GM19463 (cell line): Measurements from ENCODE around the gene CCAR1.
"Not testable (repeated sequence)": the region's sequence is repeated elsewhere in the genome, so short reads cannot be mapped to it uniquely, and the experiment has no call there.

ENCODE experiments used
- ATAC-seq: cut with Tn5 transposase; IDR thresholded peaks from one replicate; pipeline ENCODE4 v1.9.1; 2021; ENCODE audit warnings: mild to moderate bottlenecking, moderate library complexity; ENCODE audit not compliant: unreplicated experiment

The CCAR1 gene

DNA sequence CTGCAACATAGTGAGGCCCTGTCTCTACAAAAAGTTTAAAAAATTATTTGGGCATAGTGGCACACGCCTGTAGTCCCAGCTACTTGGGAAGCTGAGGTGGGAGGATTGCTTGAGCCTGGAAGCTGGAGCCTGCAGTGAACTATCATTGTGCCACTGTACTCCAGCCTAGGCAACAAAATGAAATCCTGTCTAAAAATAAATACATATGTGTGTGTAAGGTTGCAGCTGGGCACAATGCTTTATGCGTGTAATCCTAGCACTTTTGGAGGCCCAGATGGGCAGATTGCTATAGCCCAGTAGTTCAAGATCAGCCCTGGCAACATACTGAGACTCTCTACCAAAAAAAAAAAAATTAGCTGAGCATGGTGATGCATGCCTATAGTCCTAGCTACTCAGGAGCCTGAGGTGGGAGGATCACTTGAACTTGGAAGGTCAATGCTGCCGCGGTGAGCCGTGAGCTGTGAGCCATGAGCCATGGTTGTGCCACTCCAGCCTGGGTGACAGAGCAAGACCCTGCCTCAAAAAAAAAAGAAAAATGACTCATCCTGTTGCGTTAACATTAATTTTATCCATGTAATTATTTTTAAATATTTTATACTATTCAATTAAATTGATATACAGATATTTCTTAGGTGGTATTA, 38.3 kb downstream of the CCAR1 start:
- ATAC-seq: no peak

DNA sequence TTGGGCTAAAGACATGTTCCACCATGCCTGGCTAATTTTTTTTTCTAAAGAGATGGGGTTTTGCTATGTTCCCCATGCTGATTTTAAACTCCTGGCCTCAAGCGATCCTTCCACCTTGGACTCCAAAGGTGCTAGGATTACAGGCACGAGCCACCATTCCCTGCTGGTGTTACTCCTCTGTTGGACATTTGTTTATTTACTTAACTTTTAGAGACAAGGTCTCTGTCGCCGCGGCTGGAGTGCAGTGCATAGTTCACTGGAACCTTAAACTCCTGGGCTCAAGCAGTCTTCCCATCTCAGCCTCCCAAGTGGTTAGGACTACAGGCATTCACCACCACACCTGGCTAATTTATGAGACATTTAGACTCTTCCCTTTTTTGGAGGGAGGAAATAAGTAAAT, 38.9 kb downstream of the CCAR1 start:
- no peak for ATAC-seq

DNA sequence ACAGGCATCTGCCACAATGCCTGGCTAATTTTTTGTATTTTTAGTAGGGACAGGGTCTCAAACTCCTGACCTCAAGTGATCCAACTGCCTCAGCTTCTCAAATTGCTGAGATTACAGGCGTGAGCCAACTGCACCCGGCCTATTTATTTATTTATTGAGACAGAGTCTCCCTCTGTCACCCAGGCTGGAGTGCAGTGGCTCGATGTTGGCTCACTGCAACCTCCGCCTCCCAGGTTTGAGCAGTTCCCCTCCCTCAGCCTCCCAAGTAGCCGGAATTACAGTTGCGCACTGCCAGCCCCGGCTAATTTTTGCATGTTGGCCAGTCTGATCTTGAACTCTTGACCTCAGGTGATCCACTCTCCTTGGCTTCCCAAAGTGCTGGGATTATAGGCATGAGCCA, 46.4 kb downstream of the CCAR1 start:
- ATAC-seq: not testable (repeated sequence)

GRCh38 chr10:68781613-68782574, 60.9 kb downstream of the CCAR1 start:
- no peak for ATAC-seq

DNA sequence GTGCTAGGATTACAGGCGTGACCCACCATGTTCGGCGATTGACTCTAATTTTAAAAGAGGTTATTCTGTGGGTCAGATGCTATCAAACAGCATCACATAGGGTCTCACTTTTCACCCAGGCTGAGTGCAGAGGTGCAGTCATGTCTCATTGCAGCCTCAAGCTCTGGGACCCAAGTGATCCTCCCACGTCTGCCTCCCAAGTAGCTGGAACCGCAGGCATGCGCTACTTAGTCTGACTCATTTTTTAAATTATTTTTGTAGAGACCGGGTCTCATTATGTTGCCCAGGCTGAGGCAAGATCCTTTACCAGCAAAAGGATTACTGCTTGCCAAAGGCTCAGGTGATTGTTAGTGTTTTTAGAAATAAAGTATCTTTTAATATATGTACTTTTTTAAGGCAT, 63.4 kb downstream of the CCAR1 start:
- no peak for ATAC-seq

DNA sequence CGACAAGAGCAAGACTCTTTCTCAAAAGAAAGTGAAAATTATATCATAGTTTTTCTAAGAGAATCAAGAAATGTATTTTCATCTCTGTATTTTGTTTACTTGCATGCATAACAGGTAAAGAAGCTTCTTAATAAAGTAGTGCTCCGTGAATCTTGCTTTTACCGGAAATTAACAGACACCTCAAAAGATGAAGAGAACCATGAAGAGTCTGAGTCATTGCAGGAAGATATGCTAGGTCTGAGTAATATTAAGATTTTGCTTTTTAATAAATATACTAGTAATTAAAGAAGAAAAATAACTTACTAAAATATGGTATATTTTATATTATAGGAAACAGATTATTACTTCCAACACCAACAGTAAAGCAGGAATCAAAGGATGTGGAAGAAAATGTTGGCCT, 66.8 kb downstream of the CCAR1 start:
- no peak for ATAC-seq

- ATAC-seq: no peak
Measured at GRCh38 chr10:68790476-68790875, 69.4 kb downstream of the CCAR1 start.

DNA sequence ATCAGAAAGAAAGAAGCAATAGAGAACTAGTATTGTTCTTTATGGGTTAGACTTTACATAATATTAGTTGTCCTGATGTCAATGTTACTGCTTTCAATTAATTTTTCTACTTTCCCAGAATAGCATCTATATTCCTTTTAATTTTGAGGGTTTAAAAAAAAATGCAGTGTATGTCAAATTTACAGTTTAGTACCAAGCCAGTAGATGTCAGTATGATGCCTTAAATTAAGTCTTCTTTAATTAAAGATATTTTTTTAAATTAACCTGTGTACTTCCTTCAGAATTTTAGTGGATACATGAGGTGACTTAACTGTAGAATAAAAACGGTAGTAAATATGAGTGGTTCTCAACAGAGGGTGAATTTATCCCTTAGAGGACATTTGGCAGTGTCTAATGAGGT, 71.1 kb downstream of the CCAR1 start:
- no peak for ATAC-seq

DNA sequence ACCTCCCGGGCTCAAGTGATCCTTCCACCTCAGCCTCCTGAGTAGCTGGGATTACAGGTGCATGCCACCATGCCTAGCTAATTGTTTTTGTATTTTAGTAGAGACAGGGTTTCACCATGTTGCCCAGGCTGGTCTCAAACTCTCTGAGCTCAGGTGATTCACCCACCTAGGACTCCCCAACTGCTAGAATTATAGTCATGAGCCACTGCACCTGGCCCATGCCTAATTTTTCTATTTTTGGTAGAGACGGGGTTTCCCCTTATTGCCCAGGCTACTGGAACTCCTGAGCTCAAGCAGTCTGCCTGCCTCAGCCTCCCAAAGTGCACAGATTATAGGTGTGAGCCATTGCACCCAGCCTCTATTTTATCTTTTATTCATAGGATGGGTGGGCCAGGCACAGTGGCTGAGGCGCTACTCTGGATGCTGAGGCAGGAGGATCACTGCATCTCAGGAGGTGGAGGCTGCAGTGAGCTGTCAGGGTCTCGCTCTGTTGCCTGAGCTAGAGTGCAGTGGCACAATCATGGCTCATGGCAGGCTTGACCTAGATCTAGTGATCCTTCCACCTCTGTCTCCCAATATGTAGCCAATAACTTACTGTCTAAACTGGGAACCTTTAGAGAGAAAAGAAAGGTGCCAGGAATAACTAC, 75.0 kb downstream of the CCAR1 start:
- no peak for ATAC-seq

GRCh38 chr10:68796605-68797004, 75.6 kb downstream of the CCAR1 start:
- no peak for ATAC-seq

DNA sequence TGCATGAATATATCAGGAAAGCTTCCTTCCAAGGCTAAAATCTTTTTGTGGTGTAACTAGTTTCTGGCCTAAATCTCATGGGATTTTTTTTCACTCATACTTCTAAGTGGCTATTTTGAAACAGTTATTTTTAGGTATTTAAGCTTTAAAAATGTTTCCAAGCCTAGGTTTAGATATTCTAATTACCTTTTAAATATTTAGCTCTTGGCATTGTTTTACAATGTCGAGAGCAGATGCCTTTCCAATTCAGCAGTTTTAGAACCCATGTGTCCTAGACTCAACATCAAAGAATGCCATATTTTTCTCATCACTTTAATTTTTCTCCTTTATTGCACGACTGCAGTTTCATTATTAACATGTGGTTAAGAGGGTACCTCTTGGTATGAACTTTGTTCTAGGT, 79.2 kb downstream of the CCAR1 start:
- ATAC-seq: no peak

DNA sequence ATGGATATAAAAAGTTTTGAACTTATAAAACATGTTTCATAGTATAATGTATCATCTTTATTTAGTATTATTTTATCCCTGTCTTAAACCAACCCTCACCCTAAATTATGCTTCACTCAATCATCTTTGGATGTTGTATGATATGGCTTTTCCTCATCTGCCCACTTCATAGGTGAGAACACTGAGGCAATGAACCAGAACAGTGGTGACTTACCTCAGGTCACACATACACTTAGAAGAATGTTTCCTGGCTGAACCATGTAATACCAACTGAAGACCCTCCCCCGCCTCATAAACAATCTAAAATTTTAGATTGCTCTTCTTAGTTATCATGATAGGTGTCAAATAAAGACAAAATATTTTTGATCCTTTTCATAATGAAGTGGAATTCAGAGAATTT, 83.7 kb downstream of the CCAR1 start:
- ATAC-seq: no peak

DNA sequence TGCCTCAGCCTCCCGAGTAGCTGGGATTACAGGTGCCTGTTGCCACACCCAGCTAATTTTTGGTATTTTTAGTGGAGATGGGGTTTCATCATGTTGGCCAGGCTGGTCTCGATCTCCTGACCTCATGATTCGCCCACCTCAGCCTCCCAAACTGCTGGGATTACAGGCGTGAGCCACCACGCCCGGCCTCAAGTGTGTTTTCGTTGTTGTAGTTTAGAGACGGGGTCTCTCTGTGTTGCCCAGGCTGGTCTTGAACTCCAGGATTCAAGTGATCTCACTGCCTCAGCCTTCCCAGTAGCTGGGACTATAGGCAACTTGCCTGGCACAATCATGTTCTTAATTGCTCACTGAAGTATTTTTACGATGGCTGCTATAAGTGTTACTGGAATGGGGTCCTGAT, 89.8 kb downstream of the CCAR1 start:
- not testable (repeated sequence) for ATAC-seq

DNA sequence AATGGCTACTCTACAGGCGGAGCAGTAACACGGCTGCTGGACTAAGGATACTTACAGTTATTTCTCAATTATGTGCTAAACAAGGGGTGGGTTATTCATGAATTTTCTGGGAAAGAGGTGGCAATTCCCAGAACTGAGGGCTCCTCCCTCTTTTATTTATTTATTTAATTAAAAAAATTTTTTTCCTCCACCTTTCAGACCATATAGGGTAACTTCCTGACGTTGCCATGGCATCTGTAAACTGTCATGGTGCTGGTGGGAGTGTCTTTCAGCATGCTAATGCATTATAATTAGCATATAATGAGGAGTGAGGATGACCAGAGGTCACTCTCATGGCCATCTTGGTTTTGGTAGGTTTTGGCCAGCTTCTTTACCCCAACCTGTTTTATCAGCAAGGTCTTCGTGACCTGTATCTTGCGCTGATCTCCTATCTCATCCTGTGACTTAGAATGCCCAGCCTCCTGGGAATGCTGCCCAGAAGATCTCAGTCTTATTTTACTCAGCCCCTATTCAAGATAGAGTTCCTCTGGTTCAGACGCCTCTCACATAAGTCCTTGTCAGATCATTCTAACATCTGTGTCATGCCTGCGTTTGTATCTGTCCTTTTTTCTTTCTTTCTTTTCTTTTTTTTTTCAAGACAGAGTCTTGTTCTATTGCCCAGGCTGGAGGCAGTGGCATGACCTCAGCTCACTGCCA, 90.4 kb downstream of the CCAR1 start:
- no peak for ATAC-seq

- ATAC-seq: no peak
Measured at GRCh38 chr10:68812420-68812819, 91.4 kb downstream of the CCAR1 start.

GRCh38 chr10:68813559-68813958, 92.5 kb downstream of the CCAR1 start:
- no peak for ATAC-seq

- ATAC-seq: no peak
Measured at GRCh38 chr10:68816796-68817412, 95.9 kb downstream of the CCAR1 start.

- ATAC-seq: not testable (repeated sequence)
Measured at GRCh38 chr10:68820359-68820758, 99.3 kb downstream of the CCAR1 start.

DNA sequence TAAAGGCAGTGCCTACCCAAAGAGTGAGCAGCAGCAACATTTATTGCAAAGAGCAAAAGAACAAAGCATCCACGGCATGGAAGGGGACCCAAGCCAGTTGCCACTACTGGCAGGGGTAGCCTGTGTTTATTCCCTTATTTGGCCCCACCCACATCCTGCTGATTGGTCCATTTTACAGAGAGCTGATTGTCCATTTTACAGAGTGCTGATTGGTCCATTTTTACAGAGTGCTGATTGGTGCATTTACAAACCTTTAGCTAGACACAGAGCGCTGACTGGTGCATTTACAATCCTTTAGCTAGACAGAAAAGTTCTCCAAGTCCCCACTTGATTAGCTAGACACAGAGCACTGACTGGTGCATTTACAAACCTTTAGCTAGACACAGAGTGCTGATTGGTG, 101.6 kb downstream of the CCAR1 start:
- not testable (repeated sequence) for ATAC-seq

GRCh38 chr10:68826764-68827591, 105.9 kb downstream of the CCAR1 start, which contains the start of gene STOX1:
Gene STOX1, plus strand, starts transcription at chr10:68827531. Its CDS starts 93 bp downstream, at chr10:68827624.
- peak; percentile 59 for ATAC-seq
